ENCODE results near the gene AP2A2. TPM values are rescaled to one million over a fixed set of nuclear protein-coding genes. Genes with fewer than 3 reads are reported as not detected.

The AP2A2 gene
- total RNA-seq, 2 experiments from 2014 or later, result 36.3 to 52.2 TPM

DNA sequence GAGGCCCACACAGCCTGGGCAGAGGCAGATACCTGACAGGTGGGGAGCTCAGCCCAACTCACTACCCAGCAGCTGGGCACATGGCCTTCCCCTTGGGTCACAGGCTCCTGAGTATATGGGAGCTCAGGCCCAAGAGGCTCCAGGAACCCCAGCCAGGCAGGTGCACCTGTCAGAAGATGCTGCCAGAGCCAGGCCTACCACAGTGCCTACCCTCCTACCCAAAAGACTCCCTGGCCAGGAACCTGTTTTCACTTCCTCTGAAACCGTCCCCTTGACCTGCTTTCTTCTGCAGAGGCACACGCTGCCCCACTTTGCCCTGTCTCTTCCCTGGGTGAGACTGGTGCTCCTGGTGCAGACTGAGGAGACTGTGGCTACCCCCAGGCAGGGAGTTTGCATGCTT is 18.0 kb upstream of the AP2A2 start:
- Mint-ChIP-seq H3K4me1 (peaks cover 22% of the 10 kb centered on the region), H3K27ac (no peak overlapping the region), H3K27me3 (no peaks in the 10 kb centered on the region), H3K4me3 (no peak overlapping the region), H3K9me3 (ENCODE audit: low read depth) (no peaks in the 10 kb centered on the region), H3K36me3 (peaks cover 8% of the 10 kb centered on the region)
- CTCF ChIA-PET, result no interaction called here
- no peak for DNase-seq
- ATAC-seq, result no peak

DNA sequence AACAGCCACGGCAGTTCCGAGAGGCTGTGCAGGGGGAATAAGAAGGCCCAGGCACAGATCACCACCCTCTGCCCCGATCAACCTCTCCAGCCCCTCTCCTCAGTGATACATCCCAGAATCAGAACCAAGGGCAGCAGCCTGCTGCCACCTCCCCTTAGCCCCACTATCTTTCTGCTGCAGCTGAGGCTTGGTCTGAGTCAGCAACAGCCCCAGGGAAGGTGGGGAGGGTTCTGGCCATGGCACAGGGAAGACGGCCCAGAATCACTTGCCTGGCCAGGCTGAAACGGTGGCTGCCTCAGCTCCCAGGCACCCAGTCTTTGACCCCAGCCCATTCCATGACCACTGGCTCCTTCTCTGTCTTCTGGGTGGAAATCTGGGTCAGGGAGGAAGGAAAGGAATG is 17.4 kb upstream of the AP2A2 start:
- no peak for ATAC-seq
- no peak overlapping the region for H3K27ac Mint-ChIP-seq
- CTCF ChIA-PET, result no interaction called here
- peaks cover 8% of the 10 kb centered on the region for H3K36me3 Mint-ChIP-seq
- H3K4me1 Mint-ChIP-seq, result peaks cover 22% of the 10 kb centered on the region
- H3K9me3 Mint-ChIP-seq (ENCODE audit: low read depth), result no peaks in the 10 kb centered on the region
- no peak for DNase-seq
- H3K27me3 Mint-ChIP-seq, result no peaks in the 10 kb centered on the region
- no peak overlapping the region for H3K4me3 Mint-ChIP-seq

GRCh38 chr11:909406-909805 is 16.3 kb upstream of the AP2A2 start:
- peaks cover 22% of the 10 kb centered on the region for H3K4me1 Mint-ChIP-seq
- CTCF ChIA-PET, result interaction anchor here (1.1 kb wide), 1 partner anchor 17 kb away, joined by 3 read pairs; no protein-coding TSS in a partner anchor
- ATAC-seq (no peak), DNase-seq (no peak)
- peak overlapping the region; percentile 94 for H3K4me3 Mint-ChIP-seq
- H3K9me3 Mint-ChIP-seq (ENCODE audit: low read depth), result no peaks in the 10 kb centered on the region
- H3K36me3 Mint-ChIP-seq, result peaks cover 2% of the 10 kb centered on the region
- H3K27me3 Mint-ChIP-seq, result no peaks in the 10 kb centered on the region
- H3K27ac Mint-ChIP-seq, result no peak overlapping the region

- DNase-seq (no peak), ATAC-seq (no peak)
- H3K4me1 Mint-ChIP-seq, result peaks cover 22% of the 10 kb centered on the region
- H3K27me3 Mint-ChIP-seq, result no peaks in the 10 kb centered on the region
- peaks cover 2% of the 10 kb centered on the region for H3K36me3 Mint-ChIP-seq
- CTCF ChIA-PET, result interaction anchor here (1.0 to 2.8 kb wide), 5 partner anchors 11 to 141 kb away, joined by 3 to 16 read pairs (median 7); partner anchors contain the start of gene AP2A2
- H3K4me3 Mint-ChIP-seq, result peak overlapping the region; percentile 94
- peak overlapping the region; percentile 79 for H3K27ac Mint-ChIP-seq
- H3K9me3 Mint-ChIP-seq (ENCODE audit: low read depth), result no peaks in the 10 kb centered on the region
Measured at GRCh38 chr11:910044-910588, 15.6 kb upstream of the AP2A2 start.

DNA sequence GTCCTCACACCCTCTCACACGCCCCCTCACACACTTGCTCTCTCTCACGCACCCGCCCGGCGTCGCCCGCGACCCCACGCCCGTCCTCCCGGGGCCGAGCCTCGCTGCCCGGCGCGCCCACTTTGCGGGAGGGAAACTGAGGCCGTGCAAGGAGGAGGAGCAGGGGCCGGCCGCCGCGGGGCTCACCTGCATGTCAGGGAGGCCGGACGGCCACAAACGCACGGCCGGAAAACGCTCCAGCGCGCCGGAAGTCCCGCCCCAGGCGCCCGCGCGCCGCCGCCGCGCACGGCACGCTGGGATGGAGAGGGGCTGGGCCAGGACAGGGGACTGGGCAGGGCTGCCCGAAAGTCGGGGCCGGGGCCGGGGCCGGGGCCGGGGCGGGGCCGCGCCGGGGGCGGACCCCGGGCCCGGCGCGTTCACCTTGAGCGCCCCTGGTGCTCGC is 15.1 kb upstream of the AP2A2 start, which contains the start of gene CHID1:
Gene CHID1, minus strand, starts transcription at position 222 of the 442 bp plus-strand sequence. CDS start 5,994 bp downstream, outside the sequence.
- ATAC-seq, result peak; percentile 95
- Mint-ChIP-seq H3K27ac (peak within 1 kb of the TSS; percentile 83), H3K27me3 (no peaks in the 10 kb centered on the region), H3K4me3 (peak within 1 kb of the TSS; percentile 94), H3K9me3 (ENCODE audit: low read depth) (no peaks in the 10 kb centered on the region), H3K36me3 (peaks cover 2% of the 10 kb centered on the region), H3K4me1 (peaks cover 22% of the 10 kb centered on the region)
- CTCF ChIA-PET, result interaction anchor here (1.0 to 2.8 kb wide), 5 partner anchors 11 to 140 kb away, joined by 3 to 16 read pairs (median 7); partner anchors contain the start of gene AP2A2
- peak; percentile 89 for DNase-seq

DNA sequence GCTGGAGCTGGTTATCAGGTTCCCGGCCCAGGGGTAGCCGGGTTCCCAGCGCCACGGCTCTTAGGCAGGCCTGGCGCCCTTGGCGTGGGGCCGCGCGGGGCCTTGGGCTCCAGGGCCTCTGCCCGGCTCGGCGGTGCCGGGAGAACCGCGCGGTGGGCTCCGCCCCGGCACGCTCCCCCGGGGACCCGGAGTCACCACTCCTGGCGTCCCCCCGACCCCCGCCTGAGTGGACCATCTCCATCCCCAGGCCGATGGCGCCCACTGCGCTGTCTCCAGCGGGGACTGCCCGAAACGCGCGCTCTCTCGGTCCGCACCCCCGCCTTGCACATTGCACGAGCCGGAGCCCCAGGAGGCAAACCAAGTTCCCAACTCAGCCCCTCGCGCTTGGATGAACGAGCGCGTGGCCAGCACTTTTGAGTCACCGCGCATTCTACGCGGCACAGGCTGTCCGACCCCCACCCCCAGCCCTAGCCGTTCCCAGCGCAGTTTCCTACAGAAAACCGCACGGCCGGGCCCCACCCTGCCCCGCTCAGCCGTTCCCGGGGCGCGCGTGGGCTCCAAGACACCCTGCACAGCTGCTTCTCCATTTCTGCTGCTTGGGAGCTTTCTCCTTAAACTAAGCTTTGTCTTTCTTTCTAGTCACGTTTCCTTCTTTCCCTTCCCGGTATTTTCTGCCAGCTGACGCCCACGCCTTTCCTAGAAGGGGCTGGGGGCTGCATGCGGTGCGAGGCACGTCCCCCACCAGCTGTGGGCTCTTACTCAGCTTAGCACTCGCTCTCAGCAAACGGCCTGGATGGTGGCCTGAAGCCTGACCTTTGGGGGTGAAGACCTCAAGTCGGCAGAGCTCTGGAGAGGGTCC is 14.4 kb upstream of the AP2A2 start:
- Mint-ChIP-seq H3K27ac (peak overlapping the region; percentile 83), H3K9me3 (ENCODE audit: low read depth) (no peaks in the 10 kb centered on the region), H3K36me3 (no peaks in the 10 kb centered on the region), H3K4me3 (peak overlapping the region; percentile 76), H3K27me3 (no peaks in the 10 kb centered on the region), H3K4me1 (peaks cover 22% of the 10 kb centered on the region)
- DNase-seq, result peak; percentile 57
- CTCF ChIA-PET, result interaction anchor here (0.9 to 2.8 kb wide), 6 partner anchors 10 to 216 kb away, joined by 3 to 16 read pairs (median 6); partner anchors contain the start of genes AP2A2 and TMEM80
- ATAC-seq, result peak; percentile 38

- H3K36me3 Mint-ChIP-seq, result no peaks in the 10 kb centered on the region
- H3K4me1 Mint-ChIP-seq, result peaks cover 22% of the 10 kb centered on the region
- CTCF ChIA-PET, result interaction anchor here (0.9 to 2.8 kb wide), 5 partner anchors 9 to 216 kb away, joined by 3 to 16 read pairs (median 5); partner anchors contain the start of genes AP2A2 and TMEM80
- H3K4me3 Mint-ChIP-seq, result peak overlapping the region; percentile 76
- no peaks in the 10 kb centered on the region for H3K9me3 Mint-ChIP-seq (ENCODE audit: low read depth)
- peak overlapping the region; percentile 83 for H3K27ac Mint-ChIP-seq
- DNase-seq (no peak), ATAC-seq (no peak)
- H3K27me3 Mint-ChIP-seq, result no peaks in the 10 kb centered on the region
Measured at GRCh38 chr11:911890-912219, 13.8 kb upstream of the AP2A2 start.

DNA sequence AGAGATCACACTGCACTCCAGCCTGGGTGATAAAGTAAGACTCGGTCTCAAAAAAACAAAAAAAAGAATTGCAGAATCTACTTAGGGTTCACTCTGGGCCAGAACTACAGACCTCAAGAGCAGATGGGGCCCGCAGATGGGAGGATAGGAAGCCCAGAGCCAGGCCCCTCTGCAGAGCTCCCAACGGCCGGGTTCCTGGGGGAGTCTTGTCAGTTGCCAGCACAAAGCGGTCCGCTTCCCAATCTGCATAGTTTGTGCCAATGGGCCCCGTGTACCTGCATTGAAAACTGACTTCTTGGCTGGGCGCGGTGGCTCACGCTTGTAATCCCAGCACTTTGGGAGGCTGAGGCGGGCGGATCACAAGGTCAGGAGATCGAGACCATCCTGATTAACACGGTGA is 13.4 kb upstream of the AP2A2 start:
- no peaks in the 10 kb centered on the region for H3K27me3 Mint-ChIP-seq
- H3K9me3 Mint-ChIP-seq (ENCODE audit: low read depth), result no peaks in the 10 kb centered on the region
- no peak for ATAC-seq
- peak overlapping the region; percentile 76 for H3K4me3 Mint-ChIP-seq
- no peaks in the 10 kb centered on the region for H3K36me3 Mint-ChIP-seq
- no peak for DNase-seq
- H3K27ac Mint-ChIP-seq, result no peak overlapping the region
- H3K4me1 Mint-ChIP-seq, result peaks cover 21% of the 10 kb centered on the region
- CTCF ChIA-PET, result interaction anchor here (1.3 to 2.8 kb wide), 3 partner anchors 9 to 15 kb away, joined by 5 to 16 read pairs (median 10); partner anchors contain the start of gene AP2A2

DNA sequence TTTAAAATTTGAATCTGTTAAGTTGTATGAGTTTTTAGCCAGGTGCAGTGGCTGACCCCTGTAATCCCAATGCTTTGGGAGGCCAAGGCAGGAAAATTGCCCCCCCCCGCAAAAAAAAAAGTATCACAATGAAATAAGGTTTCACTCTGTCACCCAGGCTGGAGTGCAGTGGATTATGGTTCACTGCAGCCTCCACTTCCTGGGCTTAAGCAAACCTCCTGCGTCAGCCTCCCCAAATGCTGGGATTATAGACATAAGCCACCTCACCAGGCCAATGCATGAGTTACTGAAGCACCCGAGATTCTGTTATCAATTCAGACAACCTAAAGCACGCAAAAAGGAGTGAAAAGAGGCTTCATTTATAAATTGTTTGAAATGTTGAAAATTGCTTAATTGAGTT is 12.6 kb upstream of the AP2A2 start:
- H3K36me3 Mint-ChIP-seq, result no peaks in the 10 kb centered on the region
- ATAC-seq, result no peak
- peaks cover 20% of the 10 kb centered on the region for H3K4me1 Mint-ChIP-seq
- no peak overlapping the region for H3K27ac Mint-ChIP-seq
- H3K9me3 Mint-ChIP-seq (ENCODE audit: low read depth), result no peaks in the 10 kb centered on the region
- no peak overlapping the region for H3K4me3 Mint-ChIP-seq
- no peak for DNase-seq
- CTCF ChIA-PET, result interaction anchor here (2.6 kb wide), 1 partner anchor 12 kb away, joined by 16 read pairs; the partner anchor contains the start of gene AP2A2
- no peaks in the 10 kb centered on the region for H3K27me3 Mint-ChIP-seq

DNA sequence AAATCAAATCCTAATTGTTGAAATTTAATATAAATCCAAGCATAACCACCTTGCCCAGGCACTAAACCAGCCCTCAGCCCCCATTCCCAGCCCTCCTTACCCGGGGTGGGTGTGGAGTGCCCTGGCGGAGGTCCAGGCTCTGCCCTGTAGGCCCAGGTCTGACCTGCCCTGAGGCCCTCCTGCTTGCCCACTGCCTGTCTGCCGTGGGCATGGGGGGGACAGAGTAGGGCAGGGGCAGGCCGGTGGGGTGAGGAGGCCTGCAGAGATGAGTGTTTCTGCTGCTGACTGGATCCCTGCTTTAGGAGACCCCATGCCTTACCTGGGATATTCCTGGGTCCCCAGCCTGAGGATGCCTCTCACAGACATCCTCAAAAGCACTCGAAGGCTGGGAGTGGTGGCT is 11.5 kb upstream of the AP2A2 start:
- CTCF ChIA-PET, result no interaction called here
- Mint-ChIP-seq H3K36me3 (no peaks in the 10 kb centered on the region), H3K9me3 (ENCODE audit: low read depth) (no peaks in the 10 kb centered on the region), H3K4me1 (peaks cover 13% of the 10 kb centered on the region), H3K27ac (no peak overlapping the region), H3K27me3 (no peaks in the 10 kb centered on the region), H3K4me3 (no peak overlapping the region)
- no peak for ATAC-seq
- no peak for DNase-seq

- CTCF ChIA-PET, result interaction anchor here (1.2 to 1.6 kb wide), 2 partner anchors 10 to 12 kb away, joined by 3 to 6 read pairs; partner anchors contain the start of gene AP2A2
- no peak overlapping the region for H3K27ac Mint-ChIP-seq
- H3K4me1 Mint-ChIP-seq, result peaks cover 7% of the 10 kb centered on the region
- H3K4me3 Mint-ChIP-seq, result no peak overlapping the region
- ATAC-seq (no peak), DNase-seq (no peak)
- no peaks in the 10 kb centered on the region for H3K27me3 Mint-ChIP-seq
- no peaks in the 10 kb centered on the region for H3K36me3 Mint-ChIP-seq
- no peaks in the 10 kb centered on the region for H3K9me3 Mint-ChIP-seq (ENCODE audit: low read depth)
Measured at GRCh38 chr11:914747-915501, 10.7 kb upstream of the AP2A2 start.

DNA sequence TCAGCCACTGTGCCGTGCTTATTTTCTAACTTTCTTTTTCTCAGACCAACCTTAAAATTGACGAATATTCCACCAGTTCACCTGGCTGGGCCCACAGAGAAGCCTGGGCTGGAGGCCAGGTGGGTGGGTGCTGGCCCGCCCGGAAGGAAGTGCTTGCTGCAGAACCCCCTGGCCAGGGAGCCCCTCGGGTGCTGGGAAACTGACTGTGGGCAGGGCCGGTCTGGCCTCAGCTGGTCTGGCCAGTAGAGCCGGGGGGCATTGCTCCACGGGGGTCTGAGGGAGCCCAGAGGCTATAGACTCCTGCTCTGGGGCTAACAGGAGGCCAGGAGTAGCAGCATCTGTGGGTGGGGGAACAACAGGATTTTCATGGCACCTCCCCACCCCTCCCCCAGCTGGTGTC is 8.2 kb upstream of the AP2A2 start:
- Mint-ChIP-seq H3K27ac (no peak overlapping the region), H3K27me3 (no peaks in the 10 kb centered on the region), H3K9me3 (ENCODE audit: low read depth) (no peaks in the 10 kb centered on the region), H3K36me3 (no peaks in the 10 kb centered on the region), H3K4me1 (no peaks in the 10 kb centered on the region), H3K4me3 (no peak overlapping the region)
- CTCF ChIA-PET, result no interaction called here
- ATAC-seq (no peak), DNase-seq (no peak)

Data from activated CD8-positive, alpha-beta memory T cell treated with anti-CD3 and anti-CD28 coated beads, Interleukin-2, amount 10 ng/mL, durations not matched to agents 7 days and 5 days (primary cell).